LNCAP (cell line): Measurements from ENCODE around the gene TM7SF2.

Experiments used
- CTCF ChIP-seq: fragments of 450-650 bp; IDR thresholded peaks from 2 replicates; pipeline ENCODE4 v1.5.1; 2017; ENCODE audit warnings: mild to moderate bottlenecking

TM7SF2 gene

DNA sequence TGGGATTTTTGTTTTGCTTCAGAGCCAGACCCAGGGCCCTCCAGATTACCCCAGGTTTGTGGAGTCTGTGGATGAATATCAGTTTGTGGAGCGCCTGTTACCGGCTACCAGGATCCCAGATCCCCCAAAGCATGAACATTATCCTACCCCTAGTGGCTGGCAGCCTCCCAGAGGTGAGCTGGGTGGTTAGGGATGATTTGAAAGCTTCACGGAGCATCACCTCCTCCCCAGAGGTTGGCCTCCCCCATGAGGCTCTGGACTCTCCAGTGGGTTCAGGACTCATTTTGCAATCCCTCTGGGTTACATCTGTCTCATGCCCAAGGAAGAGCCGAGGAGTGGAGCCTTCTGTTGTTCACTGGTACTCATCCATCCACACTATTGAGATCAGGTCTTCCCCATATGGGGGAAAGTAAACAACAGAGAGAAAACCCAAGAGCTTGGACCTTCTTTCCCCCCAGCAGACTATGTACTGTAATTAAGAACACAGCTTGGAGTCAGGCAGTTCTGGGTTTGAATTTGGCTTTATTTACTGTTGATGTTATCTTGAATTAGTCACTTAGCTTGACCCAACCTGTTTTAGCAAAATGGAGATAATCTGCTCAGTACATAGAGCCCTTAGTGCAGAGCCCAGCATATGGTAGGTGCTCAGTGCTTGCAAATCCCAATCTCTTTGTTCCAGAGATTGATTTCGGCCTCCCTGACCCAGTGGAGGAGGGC is 13.0 kb downstream of the TM7SF2 start:
- no peak for TF ChIP-seq CTCF

- no peak for TF ChIP-seq CTCF
Measured at GRCh38 chr11:65125197-65126056, 13.8 kb downstream of the TM7SF2 start.

- no peak for TF ChIP-seq CTCF
Measured at GRCh38 chr11:65126624-65127274, 15.1 kb downstream of the TM7SF2 start.

- no peak for TF ChIP-seq CTCF
Measured at GRCh38 chr11:65127473-65128181, 16.0 kb downstream of the TM7SF2 start.

DNA sequence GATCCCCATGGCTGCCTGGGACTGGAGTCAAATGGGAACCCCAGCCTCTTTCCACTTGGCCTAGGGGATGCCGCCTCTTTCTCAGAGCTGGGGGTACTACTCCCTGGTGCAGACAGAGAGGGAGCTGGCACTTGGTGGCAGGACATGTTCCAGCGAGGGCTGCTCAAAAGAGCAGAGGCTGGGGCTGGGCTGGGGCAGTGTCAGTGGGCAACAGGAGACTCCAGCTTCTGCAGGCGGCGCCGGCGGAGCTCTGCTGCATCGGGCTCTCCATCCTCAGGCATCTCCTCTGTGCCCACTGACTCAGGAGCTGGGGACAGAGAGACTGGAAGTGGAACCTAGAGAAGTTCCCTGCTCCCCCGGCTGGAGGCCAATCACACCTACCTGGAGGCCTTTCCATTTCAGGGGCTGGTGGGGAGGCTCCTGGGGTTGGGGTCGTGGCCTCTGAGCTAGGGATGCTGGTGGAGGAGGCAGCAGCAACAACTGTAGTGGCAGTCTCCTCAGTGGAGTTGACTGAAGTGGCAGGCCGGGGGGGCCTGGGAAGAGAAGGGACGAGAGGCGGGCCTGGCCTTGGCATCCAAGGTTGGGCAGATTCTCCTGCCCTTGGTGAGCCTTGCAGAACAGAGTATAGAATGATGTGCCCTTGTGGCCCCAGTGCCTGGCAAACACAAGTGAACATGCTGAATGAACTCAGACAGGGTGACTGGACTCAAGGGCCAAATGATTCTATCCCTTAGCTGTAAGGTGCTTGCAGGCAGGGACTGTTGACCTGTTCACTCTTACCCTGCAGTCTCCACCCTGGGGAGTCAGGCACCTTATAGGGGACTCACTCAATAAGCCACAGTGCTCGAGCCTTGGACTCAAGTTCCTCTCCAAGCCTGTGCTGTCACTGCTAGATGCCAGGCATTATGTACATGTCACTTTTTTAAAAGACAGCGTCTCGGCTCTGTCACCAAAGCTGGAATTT is 16.8 kb downstream of the TM7SF2 start:
- TF ChIP-seq CTCF, result no peak

- TF ChIP-seq CTCF, result no peak
Measured at GRCh38 chr11:65129649-65130441, 18.2 kb downstream of the TM7SF2 start.
